Peyer's patch (tissue), 4 donors: ENCODE results near the gene DNAJC12.

Source experiments
- CTCF ChIP-seq, 6 experiments: fragments of 450-650 bp in 4 of 6; fragments of 200-600 bp in 2 of 6; sonication (generic) in 1 of 6; IDR thresholded peaks; one replicate each; pipeline ENCODE4 v1.5.1; 2017 to 2019; ENCODE audit warnings: antibody characterized with exemption in 6 of 6, mild to moderate bottlenecking in 3 of 6, moderate library complexity in 1 of 6
- POLR2A ChIP-seq, 2 donors: fragments of 450-650 bp; IDR thresholded peaks; one replicate each; pipeline ENCODE4 v1.5.1; 2017; ENCODE audit warnings: antibody characterized with exemption in 2 of 2, mild to moderate bottlenecking in 2 of 2, moderate library complexity in 2 of 2

GRCh38 chr10:67788028-67788886 lies 49.7 kb downstream of the DNAJC12 start:
- TF ChIP-seq CTCF (IDR thresholded peaks at IDR 0.05) (peak; percentile 25 to 53 (median 48)), POLR2A (IDR thresholded peaks at IDR 0.05) (no peak)
